ENCODE data around the gene LRFN5. TPM values are rescaled to one million over a fixed set of nuclear protein-coding genes. Genes with fewer than 3 reads are reported as not detected.

LRFN5 gene
- total RNA-seq, 1 experiment from 2014 or later, result 1.3 TPM

DNA sequence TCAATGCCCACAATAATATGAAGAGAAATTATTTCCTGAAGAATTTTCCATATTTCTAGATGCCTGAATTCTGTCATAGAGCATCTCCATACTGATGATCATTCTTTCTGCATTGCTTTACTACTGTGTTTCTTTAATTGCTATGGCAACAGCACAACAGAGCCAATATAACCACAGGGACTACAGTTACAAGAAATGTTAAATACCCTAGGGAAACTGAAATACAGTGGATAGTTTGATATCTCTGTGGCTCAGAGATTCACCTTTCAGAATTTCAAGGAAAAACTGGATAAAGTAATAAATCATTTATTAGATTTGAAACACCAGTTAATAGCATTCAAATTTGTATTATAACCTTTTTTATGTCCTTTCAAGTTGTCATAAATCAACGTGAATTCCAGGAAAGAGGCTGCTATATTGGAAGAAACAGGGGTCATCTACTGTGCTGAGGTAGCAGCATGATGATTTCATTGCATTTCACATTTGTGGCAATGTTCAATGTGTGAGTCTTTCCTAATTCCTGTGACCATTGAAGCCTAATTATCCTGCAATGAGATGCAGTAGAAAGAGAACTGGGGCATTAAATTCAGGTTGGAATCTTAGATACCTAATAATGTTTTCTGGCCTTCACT lies 267.1 kb downstream of the LRFN5 start:
- H3K27me3 ChIP-seq (ENCODE audit: insufficient read depth, low read length), result no peaks in the 10 kb centered on the region

More for the DNA sequence above, 267.1 kb downstream of the LRFN5 start:
- Histone ChIP-seq H3K4me1 (ENCODE audit: insufficient read depth, low read length) (no peaks in the 10 kb centered on the region), H4K20me1 (ENCODE audit: control insufficient read depth, insufficient read depth, insufficient read length) (no peaks in the 10 kb centered on the region), H2BK12ac (ENCODE audit: insufficient read length, low read depth, low read length) (no peak overlapping the region), H2BK15ac (ENCODE audit: low read depth, low read length) (no peak overlapping the region), H4K8ac (replicated peaks; ENCODE audit: insufficient read length, low read depth, low read length) (no peak overlapping the region), H3K4me2 (ENCODE audit: insufficient read depth, insufficient read length, low read length) (no peak overlapping the region), H2AFZ (ENCODE audit: low read length) (no peak overlapping the region), H3K9me3 (ENCODE audit: control insufficient read depth, low read depth, low read length) (no peaks in the 10 kb centered on the region), H2BK5ac (ENCODE audit: insufficient read length, low read length) (no peak overlapping the region), H3T11ph (ENCODE audit: low read length) (no peak overlapping the region), H4K91ac (ENCODE audit: insufficient read length, low read depth, low read length) (no peak overlapping the region), H3K79me1 (ENCODE audit: insufficient read depth, low read depth, low read length, poor library complexity, severe bottlenecking) (no peaks in the 10 kb centered on the region), H3K14ac (ENCODE audit: insufficient read depth, low read length) (no peak overlapping the region), H2BK20ac (ENCODE audit: low read depth, low read length, poor library complexity, severe bottlenecking) (no peak overlapping the region), H3K27ac (ENCODE audit: insufficient read length, low read depth, low read length) (no peak overlapping the region), H2AK5ac (ENCODE audit: insufficient read length, low read length) (no peak overlapping the region), H4K5ac (ENCODE audit: insufficient read length, low read depth, low read length) (no peak overlapping the region), H3K4ac (ENCODE audit: low read depth, low read length) (no peak overlapping the region; the same call in 1 of the 2 replicates), H3K79me2 (ENCODE audit: insufficient read depth, low read length) (no peaks in the 10 kb centered on the region), H3K56ac (ENCODE audit: insufficient read length, low read depth, low read length) (no peak overlapping the region), H3K23me2 (ENCODE audit: insufficient read length, low read depth, low read length, poor library complexity, severe bottlenecking) (no peaks in the 10 kb centered on the region), H2BK120ac (ENCODE audit: low read depth, low read length, poor library complexity, severe bottlenecking) (no peak overlapping the region), H3K23ac (ENCODE audit: insufficient read length, low read depth, low read length) (no peak overlapping the region), H3K18ac (ENCODE audit: insufficient read length, low read depth, low read length) (no peak overlapping the region), H3K9ac (ENCODE audit: extremely low read depth, insufficient read length, low read length) (no peak overlapping the region)
- no CpG with 5 or more reads among the region's 1 CpG for WGBS (ENCODE audit: extremely low coverage, insufficient read length, low lambda C conversion rate)
- Mint-ChIP-seq H3K4me3 (no peak overlapping the region), H3K36me3 (ENCODE audit: insufficient read depth in 1 of 3, low read depth in 3 of 3) (peaks cover 2 to 15% (median 4%) of the 10 kb centered on the region in 3 experiments; a peak in 6 of 7 replicates), H3K9me3 (peaks cover 12% of the 10 kb centered on the region in 2 experiments; a peak in 4 of 5 replicates), H3K27ac (no peak overlapping the region), H3K4me1 (no peaks in the 10 kb centered on the region), H3K27me3 (ENCODE audit: low read depth) (no peaks in the 10 kb centered on the region)
- no peak for DNase-seq
- TF ChIP-seq CTCF (conservative IDR thresholded peaks at IDR 0.05), result no peak
